ENCODE measurements around the gene ERF. TPM values are rescaled to one million over a fixed set of nuclear protein-coding genes. Genes with fewer than 3 reads are reported as not detected.

ERF gene
- total and polyA plus RNA-seq, 4 donors: 8.7 to 21.0 (median 13.8) TPM

DNA sequence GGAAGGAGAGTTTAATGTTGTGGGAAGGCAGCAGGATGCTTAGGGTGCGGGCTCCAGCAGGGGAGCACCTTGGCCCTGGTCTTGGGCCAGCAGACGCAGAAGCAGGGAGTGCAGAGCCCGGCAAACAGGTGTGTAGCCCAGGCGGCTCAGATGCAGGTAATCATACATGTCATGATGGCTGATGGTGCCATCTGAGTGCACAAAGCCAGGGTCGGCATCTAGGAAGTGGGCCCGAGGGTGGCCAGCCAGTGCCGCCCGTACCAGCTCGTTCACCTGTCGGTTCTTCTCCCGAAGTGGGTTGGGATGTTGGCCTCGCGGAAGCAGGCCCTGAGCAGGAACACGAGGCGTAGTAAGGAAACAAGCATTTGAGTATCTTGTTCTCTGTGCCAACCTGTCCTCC is 42.1 kb upstream of the ERF start:
- WGBS: 95% methylated on average over 15 of the region's 15 CpGs
- Histone ChIP-seq H3K4me3 (ENCODE audit: low read depth in 1 of 3, low read length in 3 of 3) (no peak overlapping the region), H3K9me3 (ENCODE audit: control insufficient read depth in 4 of 4, low read length in 3 of 4) (no peaks in the 10 kb centered on the region), H3K9ac (ENCODE audit: low read depth in 1 of 2, low read length in 2 of 2) (no peak overlapping the region), H3K36me3 (ENCODE audit: control insufficient read depth in 4 of 4, insufficient read depth in 3 of 4, low read depth in 1 of 4, low read length in 3 of 4) (peaks cover 12 to 29% (median 16%) of the 10 kb centered on the region in 4 donors), H3K27me3 (ENCODE audit: control insufficient read depth in 4 of 4, insufficient read depth in 4 of 4, low read length in 3 of 4) (no peaks in the 10 kb centered on the region), H3K27ac (ENCODE audit: low read depth in 1 of 2, low read length in 2 of 2) (no peak overlapping the region), H3K4me1 (ENCODE audit: control insufficient read depth in 4 of 4, insufficient read depth in 4 of 4, low read length in 3 of 4) (peaks cover 0 to 13% (median 5%) of the 10 kb centered on the region in 4 donors)
- TF ChIP-seq, protein P1, sequence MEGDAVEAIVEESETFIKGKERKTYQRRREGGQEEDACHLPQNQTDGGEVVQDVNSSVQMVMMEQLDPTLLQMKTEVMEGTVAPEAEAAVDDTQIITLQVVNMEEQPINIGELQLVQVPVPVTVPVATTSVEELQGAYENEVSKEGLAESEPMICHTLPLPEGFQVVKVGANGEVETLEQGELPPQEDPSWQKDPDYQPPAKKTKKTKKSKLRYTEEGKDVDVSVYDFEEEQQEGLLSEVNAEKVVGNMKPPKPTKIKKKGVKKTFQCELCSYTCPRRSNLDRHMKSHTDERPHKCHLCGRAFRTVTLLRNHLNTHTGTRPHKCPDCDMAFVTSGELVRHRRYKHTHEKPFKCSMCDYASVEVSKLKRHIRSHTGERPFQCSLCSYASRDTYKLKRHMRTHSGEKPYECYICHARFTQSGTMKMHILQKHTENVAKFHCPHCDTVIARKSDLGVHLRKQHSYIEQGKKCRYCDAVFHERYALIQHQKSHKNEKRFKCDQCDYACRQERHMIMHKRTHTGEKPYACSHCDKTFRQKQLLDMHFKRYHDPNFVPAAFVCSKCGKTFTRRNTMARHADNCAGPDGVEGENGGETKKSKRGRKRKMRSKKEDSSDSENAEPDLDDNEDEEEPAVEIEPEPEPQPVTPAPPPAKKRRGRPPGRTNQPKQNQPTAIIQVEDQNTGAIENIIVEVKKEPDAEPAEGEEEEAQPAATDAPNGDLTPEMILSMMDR (IDR thresholded peaks at IDR 0.05; ENCODE audit: low read depth, low read length, missing input control): no peak
- TF ChIP-seq, protein P2, sequence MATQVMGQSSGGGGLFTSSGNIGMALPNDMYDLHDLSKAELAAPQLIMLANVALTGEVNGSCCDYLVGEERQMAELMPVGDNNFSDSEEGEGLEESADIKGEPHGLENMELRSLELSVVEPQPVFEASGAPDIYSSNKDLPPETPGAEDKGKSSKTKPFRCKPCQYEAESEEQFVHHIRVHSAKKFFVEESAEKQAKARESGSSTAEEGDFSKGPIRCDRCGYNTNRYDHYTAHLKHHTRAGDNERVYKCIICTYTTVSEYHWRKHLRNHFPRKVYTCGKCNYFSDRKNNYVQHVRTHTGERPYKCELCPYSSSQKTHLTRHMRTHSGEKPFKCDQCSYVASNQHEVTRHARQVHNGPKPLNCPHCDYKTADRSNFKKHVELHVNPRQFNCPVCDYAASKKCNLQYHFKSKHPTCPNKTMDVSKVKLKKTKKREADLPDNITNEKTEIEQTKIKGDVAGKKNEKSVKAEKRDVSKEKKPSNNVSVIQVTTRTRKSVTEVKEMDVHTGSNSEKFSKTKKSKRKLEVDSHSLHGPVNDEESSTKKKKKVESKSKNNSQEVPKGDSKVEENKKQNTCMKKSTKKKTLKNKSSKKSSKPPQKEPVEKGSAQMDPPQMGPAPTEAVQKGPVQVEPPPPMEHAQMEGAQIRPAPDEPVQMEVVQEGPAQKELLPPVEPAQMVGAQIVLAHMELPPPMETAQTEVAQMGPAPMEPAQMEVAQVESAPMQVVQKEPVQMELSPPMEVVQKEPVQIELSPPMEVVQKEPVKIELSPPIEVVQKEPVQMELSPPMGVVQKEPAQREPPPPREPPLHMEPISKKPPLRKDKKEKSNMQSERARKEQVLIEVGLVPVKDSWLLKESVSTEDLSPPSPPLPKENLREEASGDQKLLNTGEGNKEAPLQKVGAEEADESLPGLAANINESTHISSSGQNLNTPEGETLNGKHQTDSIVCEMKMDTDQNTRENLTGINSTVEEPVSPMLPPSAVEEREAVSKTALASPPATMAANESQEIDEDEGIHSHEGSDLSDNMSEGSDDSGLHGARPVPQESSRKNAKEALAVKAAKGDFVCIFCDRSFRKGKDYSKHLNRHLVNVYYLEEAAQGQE (IDR thresholded peaks at IDR 0.05): no peak
- no peak for TF ChIP-seq GABPA (IDR thresholded peaks at IDR 0.05 in 1 of 2, conservative IDR thresholded peaks at IDR 0.05 in 1 of 2)
- no peak for TF ChIP-seq EGR1 (IDR thresholded peaks at IDR 0.05; ENCODE audit: low read depth in 2 of 2)
- TF ChIP-seq JUND (IDR thresholded peaks at IDR 0.05): no peak
- no peak for TF ChIP-seq SP1 (IDR thresholded peaks at IDR 0.05)
- TF ChIP-seq FOXA1 (IDR thresholded peaks at IDR 0.05): no peak
- TF ChIP-seq, protein P3, sequence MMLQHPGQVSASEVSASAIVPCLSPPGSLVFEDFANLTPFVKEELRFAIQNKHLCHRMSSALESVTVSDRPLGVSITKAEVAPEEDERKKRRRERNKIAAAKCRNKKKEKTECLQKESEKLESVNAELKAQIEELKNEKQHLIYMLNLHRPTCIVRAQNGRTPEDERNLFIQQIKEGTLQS (IDR thresholded peaks at IDR 0.05): no peak
- TF ChIP-seq RAD21 (IDR thresholded peaks at IDR 0.05): no peak
- no peak for DNase-seq (ENCODE audit: low spot score)

DNA sequence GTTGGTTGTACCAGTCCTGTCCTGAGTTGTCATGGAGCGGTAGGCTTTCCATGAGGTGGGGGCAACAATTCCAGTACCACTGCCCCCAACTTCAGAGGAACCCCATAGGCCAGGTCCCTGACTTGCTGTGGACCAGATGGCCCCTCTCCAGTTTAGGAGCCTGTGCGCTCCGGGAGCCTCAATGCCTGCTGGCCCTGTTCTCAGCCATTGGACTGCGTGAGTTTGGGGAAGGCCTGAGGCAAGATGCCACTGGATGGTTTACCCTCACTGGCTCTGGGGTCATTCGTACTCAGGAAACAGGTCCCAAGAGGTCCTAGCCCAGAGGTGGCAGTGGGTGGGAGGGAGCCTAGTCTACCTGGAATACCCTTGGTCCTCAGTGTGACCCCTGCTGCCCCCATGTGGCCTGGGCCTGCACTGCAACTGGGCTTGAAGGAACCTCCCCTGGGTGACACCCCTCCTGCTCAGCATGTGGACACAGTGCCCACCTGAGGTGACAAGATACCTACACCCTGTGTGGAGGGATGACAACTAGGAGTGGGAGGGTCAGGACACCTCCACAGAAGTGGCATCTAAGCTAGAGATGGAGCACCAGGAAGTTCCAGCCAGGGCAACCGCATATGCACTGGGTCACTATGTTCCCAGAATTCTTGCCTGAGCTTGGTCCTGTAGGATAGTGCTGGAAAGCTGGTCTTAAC is 41.0 kb upstream of the ERF start:
- peak in 1 of 2 donors; percentile 88 for TF ChIP-seq RXRA (IDR thresholded peaks at IDR 0.05)
- TF ChIP-seq, protein P2 (IDR thresholded peaks at IDR 0.05): no peak
- TF ChIP-seq RAD21 (IDR thresholded peaks at IDR 0.05): peak; percentile 73 to 84
- TF ChIP-seq, protein P1 (IDR thresholded peaks at IDR 0.05; ENCODE audit: low read depth, low read length, missing input control): peak; percentile 88
- peaks cover 0 to 8% (median 2%) of the 10 kb centered on the region in 4 donors for H3K4me1 ChIP-seq (ENCODE audit: control insufficient read depth in 4 of 4, insufficient read depth in 4 of 4, low read length in 3 of 4)
- no peak overlapping the region for H3K4me3 ChIP-seq (ENCODE audit: low read depth in 1 of 3, low read length in 3 of 3)
- H3K9ac ChIP-seq (ENCODE audit: low read depth in 1 of 2, low read length in 2 of 2): no peak overlapping the region
- peaks cover 12 to 39% (median 19%) of the 10 kb centered on the region in 4 donors for H3K36me3 ChIP-seq (ENCODE audit: control insufficient read depth in 4 of 4, insufficient read depth in 3 of 4, low read depth in 1 of 4, low read length in 3 of 4)
- H3K9me3 ChIP-seq (ENCODE audit: control insufficient read depth in 4 of 4, low read length in 3 of 4): no peaks in the 10 kb centered on the region
- peak; percentile 94 for DNase-seq (ENCODE audit: low spot score)
- WGBS: 80% methylated on average over 6 of the region's 6 CpGs
- no peak overlapping the region for H3K27ac ChIP-seq (ENCODE audit: low read depth in 1 of 2, low read length in 2 of 2)
- no peaks in the 10 kb centered on the region for H3K27me3 ChIP-seq (ENCODE audit: control insufficient read depth in 4 of 4, insufficient read depth in 4 of 4, low read length in 3 of 4)

All from liver (tissue), 9 donors.